Daoy (cell line): ENCODE measurements around the gene PIK3R4. TPM values are rescaled to one million over a fixed set of nuclear protein-coding genes. Genes with fewer than 3 reads are reported as not detected.

Source experiments
- DNase-seq: peaks from one replicate; pipeline ENCODE4 v3.0.0-alpha.2; 2015; ENCODE audit warnings: low read depth
- total RNA-seq: library from RNA; depleted of rRNA; stranded (reverse); fragments of >200 nt; shearing (Covaris generic); gene quantifications from 2 replicates; pipeline ENCODE4 v1.2.3, GENCODE V29; 2014

Gene PIK3R4
- total RNA-seq, 1 experiment from 2014 or later = 44.7 TPM

DNA sequence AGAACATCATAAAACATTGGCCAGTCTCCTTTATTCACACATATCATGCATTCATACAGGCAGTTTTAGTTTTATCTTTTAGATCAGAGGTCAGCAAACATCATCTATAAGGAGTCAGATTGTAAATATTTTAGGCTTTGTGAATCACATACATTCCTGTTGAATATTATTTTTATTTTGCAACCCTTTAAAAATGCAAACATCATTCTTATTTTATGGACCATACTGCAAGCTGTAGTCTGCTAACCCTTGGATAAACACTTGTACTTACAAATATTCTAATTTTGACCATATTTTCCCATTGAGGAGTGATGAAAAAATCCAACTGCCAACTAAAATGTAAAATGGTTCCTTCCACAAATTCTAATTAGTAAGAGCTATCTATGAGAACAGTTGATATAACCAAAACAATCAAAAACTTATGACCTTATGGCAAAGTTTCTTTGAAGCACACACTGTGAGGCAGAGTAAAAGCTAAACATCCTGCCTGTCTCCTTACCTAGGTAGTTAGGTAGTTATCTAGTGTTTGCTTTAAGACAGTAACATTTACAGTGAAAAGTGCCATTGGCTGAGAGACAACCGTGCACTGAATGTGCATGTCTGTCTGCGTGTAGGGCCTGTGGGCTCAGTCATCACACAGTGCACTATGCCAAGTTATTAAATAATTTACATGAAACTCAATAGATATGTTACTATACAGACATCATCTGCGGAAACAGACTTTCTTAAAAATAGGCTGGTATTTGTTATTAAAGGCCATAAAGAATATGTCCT lies 57.7 kb downstream of the PIK3R4 start:
- DNase-seq = no peak

DNA sequence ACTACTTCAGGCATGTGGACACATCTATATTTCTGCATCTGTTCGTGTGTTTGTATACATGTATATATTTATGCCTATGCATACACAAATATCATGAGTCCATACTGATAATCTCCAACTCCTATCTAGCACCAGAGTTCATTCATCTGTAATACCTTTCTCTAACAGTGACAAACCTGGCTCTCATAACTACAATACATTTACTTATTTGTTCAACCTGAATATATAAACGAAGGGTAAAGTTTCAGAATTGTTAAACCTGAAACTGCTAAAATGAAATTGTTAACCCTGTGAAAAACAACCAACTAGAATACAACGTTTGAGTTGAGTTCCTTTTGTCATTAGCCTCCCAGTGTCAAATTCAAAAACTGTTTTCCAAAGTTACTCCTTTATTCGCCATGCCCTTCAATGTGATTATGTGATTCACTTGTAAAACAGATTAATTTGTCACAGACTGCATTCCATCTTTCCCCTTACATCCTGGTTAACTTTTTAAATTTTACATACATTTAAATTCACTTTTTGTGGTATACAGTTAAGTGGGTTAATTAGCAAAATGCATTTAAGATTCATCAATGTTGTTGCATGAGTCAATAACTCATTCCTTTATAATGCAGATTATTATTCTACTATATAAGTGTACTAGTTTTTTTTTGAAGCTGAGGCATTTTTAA lies 58.5 kb downstream of the PIK3R4 start:
- DNase-seq = no peak

GRCh38 chr3:130687327-130687726 lies 59.3 kb downstream of the PIK3R4 start:
- no peak for DNase-seq

DNA sequence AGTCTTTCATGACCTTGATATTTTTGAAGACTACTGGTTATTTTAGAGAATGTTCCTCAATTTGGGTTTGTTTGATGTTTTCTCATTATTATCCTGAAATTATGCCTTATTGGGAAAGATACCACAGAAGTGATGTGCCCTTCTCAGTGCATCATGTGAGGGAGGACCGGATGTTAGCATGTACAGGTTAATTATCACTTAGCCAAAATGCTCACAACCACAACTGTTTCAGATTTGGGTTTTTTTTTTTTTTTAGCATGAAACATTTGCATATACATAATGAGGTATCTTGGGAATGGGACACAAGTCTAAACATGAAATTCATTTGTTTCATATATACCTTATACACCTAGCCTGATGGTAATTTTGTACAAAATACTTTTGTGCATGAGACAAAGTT lies 59.8 kb downstream of the PIK3R4 start:
- DNase-seq = no peak

- no peak for DNase-seq
Observed at GRCh38 chr3:130682131-130682530, 64.5 kb downstream of the PIK3R4 start.

DNA sequence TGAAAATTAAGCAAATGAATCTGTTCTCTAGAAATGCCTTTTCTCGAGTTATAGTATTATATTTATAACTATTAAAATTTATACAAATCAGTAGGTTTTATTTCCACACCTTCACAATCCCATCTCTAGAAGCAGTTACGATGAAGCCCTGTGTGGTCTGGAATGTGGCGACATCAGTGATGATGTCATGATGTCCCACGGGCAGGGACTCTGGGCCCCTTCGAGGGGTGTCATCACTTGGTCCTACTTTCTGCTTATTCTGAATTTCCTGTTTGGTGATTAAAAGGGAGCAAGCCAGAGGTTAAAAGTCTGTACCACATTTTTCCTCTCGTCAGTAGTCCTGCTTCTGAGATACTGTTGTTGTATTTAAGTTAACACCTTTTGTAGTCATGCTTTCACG lies 67.4 kb downstream of the PIK3R4 start:
- no peak for DNase-seq

DNA sequence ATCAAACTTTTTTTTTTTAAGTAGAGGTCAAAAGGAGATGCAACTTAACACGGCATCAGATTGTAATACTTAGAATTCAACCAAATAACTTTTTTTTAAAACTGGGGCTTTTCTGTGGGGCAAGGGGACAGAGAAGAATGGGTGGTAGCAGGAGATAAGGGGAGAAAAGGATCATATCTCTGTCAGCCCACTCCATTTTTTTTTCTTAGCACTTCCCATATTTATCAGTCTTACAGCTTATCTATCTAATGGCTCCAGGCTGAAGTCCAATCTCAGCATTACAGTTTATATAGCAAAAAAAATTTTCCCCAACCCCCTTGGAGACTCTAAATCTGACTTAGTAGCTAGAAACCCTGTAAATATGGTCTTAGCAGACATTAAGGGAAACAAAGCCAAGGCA lies 69.3 kb downstream of the PIK3R4 start:
- DNase-seq = no peak

- no peak for DNase-seq
Observed at GRCh38 chr3:130671545-130672312, 74.9 kb downstream of the PIK3R4 start.

- no peak for DNase-seq
Observed at GRCh38 chr3:130669740-130670139, 76.9 kb downstream of the PIK3R4 start.

DNA sequence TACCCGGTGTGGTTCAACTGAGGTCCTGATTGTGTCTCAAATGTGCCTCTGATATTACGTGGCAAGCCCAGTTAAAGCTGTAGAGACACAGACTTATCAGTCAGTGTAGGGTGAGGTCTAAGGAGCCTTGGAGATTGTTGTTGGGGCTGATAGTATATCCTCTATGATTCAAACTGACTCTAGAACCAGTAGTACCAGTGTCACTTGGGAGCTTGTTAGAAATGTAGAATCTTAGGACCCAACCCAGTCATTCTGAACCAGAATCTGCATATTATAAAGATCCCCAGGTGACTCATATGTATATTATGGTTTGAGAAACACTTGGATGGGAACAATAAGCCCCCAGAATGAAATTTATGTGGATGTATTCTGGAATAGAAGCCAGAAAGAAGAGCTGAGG lies 83.5 kb downstream of the PIK3R4 start:
- DNase-seq = no peak

GRCh38 chr3:130662501-130662996 lies 84.1 kb downstream of the PIK3R4 start:
- no peak for DNase-seq

- no peak for DNase-seq
Observed at GRCh38 chr3:130661140-130661891, 85.3 kb downstream of the PIK3R4 start.

DNA sequence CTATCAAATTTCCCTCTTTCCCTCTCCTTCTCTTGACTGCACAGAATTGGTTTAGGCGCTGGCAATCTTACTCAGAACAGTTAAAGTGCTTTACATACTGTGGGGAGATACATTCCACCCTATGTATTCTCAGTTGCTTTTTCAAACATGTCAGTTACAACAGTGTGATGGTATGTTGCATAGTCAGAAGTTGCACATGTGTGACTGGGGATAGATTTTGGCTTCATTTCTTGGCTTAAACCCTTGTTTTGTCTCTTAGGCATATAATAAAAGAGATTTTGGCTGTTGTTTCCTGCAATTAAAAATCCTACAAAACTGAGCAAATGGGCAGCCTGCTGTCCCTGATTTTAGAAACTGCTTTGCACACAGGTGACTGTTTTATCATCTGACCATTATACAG lies 86.7 kb downstream of the PIK3R4 start:
- no peak for DNase-seq

GRCh38 chr3:130658678-130659077 lies 88.0 kb downstream of the PIK3R4 start:
- peak; percentile 88 for DNase-seq

DNA sequence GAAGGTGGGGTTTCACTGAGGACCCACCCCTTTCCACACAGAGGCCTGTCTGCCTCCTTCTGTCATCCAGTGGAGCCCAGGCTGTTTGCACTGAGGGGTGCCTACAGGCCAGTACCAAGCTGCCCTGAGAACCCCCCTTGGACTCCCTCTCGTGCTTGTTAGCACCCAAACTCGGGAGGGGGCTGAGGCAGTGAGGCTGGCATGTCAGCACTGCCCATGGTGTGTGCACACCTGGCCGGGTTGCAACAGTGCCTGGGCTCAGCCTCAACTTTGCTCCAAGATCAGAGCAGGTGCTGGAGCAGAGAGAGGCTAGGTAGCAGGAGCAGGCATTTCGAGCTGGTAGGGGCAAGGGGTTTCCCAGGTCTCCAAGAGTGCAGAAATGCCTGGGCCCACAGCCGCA lies 90.0 kb downstream of the PIK3R4 start:
- DNase-seq = no peak

DNA sequence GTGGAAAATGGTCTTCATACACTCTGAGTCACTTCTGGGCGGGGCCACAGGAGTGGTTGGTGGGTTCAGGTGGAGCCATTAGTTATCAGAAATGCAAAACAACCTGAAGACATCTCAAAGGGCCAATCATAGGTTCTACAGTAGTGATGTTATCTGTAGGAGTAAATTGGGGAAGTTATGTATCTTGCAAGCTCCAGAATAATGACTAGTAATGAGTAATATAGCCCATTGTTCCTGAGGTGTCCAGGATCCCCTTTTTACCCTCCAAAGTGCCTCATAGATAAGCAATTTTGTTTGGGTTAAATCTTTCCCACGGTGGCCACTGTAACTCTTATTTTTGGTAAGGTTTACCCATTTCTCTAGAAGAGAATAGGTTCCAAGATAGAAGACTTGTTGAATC lies 91.7 kb downstream of the PIK3R4 start:
- no peak for DNase-seq

DNA sequence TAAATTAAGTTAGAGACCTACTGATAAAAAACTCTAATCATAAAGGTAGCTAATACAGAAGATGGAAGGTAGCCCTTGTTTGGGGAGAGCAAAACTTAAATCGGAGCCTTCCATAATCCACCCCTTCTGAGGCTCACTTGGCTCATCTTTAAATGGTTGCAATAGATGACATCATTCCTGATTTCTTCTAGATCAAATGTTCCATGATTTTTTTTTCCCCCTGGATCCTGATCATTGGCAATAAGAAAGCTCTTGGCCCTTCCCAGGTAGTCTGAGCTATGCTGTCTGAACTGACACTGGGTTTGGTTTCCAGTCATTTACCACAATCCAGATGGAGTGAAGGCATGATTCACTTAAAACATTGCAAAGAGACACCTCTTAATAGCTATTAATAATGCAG lies 92.5 kb downstream of the PIK3R4 start:
- no peak for DNase-seq

DNA sequence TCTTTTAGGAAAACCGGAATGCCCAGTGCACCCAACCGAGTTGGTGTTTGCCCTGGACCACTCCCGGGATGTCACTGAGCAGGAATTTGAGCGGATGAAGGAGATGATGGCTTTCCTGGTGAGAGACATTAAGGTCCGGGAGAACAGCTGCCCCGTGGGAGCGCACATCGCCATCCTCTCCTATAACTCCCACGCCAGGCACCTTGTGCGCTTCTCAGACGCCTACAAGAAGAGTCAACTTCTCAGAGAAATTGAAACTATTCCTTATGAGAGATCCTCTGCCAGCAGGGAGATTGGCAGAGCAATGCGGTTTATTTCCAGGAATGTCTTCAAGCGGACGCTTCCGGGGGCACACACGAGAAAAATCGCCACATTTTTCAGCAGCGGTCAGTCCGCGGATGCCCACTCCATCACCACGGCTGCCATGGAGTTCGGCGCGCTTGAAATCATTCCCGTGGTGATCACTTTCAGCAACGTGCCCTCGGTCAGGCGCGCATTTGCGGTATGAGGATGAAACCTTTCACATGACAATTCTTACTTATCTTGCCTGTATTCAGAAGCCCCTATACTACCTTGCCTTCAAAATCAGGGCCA lies 97.5 kb downstream of the PIK3R4 start:
- DNase-seq = no peak

- DNase-seq = no peak
Observed at GRCh38 chr3:130648293-130648692, 98.3 kb downstream of the PIK3R4 start.

DNA sequence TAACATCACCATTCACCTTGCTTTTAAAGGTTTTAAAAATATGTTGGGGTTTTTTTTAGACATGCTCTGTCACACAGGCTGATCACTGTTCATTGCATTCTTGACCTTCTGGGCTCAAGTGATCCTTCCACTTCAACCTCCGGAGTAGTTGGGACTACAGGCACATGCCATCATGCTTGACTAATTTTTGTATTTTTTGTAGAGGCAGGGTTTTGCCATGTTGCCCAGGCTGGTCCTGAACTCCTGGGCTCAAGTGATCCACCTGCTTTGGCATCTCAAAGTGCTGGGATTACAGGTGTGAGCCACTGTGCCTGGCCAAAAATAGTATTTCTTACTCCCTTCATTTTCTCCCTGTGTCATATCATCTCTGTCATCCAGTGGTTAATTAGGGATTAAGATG lies 101.4 kb downstream of the PIK3R4 start:
- DNase-seq = no peak

DNA sequence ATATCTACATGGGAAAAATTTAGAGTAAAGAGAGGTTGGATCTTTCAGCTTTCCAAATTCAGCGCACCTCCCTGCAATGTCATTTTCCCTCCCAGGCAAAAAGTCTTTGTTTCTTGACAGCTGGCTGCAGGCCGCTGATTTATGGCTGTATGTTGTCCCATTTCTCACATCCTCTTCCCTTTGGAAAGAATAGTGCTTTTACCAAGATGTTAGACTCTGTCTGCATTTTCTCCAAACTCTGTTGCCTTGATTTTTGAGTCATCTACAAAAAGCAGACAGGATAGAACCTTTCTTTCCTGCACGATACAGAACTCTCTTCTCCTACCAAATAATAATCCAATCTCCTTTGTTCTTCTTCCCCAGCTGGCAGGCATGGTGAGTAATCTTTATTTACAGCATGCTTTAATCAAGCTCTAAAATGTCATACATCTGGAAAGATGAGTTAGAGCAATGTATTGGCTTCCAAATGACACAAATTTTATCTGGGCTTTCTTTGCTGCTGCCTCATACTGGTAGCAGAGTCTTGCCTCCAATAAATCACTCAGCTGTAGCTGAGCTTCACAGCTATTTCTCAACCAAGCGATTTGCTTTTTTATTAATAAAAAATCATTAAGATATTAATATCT lies 101.9 kb downstream of the PIK3R4 start:
- no peak for DNase-seq
